Stomach (tissue), 9 donors: Measurements from ENCODE around the gene METAP2. TPM values are rescaled to one million over a fixed set of nuclear protein-coding genes. Genes with fewer than 3 reads are reported as not detected.

ENCODE experiments used
- DNase-seq, 2 donors: peaks; one replicate each; pipeline versions ENCODE4 v3.0.0 to v3.0.0-alpha.2; 2013 to 2019
- H3K27ac ChIP-seq, 5 donors: fragments of 200-600 bp in 4 of 5; sonication (generic) in 4 of 5; one replicate each; pipeline ENCODE4 v1.5.1; 2013 to 2019; ENCODE audit warnings: mild to moderate bottlenecking in 1 of 5, moderate library complexity in 1 of 5
- H3K27me3 ChIP-seq, 3 donors: fragments of 200-600 bp; sonication (generic); one replicate each; pipeline ENCODE4 v1.5.1; 2017 to 2019; ENCODE audit warnings: mixed run types in 1 of 3
- H3K36me3 ChIP-seq, 4 donors: fragments of 200-600 bp; sonication (generic); 1 replicate in 3 of 4; 2 replicates in 1 of 4; pipeline ENCODE4 v1.5.1; 2016 to 2019
- H3K4me1 ChIP-seq, 4 donors: fragments of 200-600 bp; sonication (generic); one replicate each; pipeline ENCODE4 v1.5.1; 2016 to 2019
- H3K4me3 ChIP-seq, 4 donors: fragments of 200-600 bp; sonication (generic) in 3 of 4; one replicate each; pipeline ENCODE4 v1.5.1; 2016 to 2019; ENCODE audit warnings: mild to moderate bottlenecking in 1 of 4
- H3K9me3 ChIP-seq, 4 donors: fragments of 200-600 bp; sonication (generic); one replicate each; pipeline ENCODE4 v1.5.1; 2016 to 2019
- EP300 ChIP-seq: sonication (generic); formaldehyde crosslinking; IDR thresholded peaks from one replicate; pipeline ENCODE4 v1.6.1; 2017; ENCODE audit warnings: antibody characterized with exemption
- POLR2A ChIP-seq, 4 donors: fragments of 450-650 bp; IDR thresholded peaks; one replicate each; pipeline ENCODE4 v1.6.1; 2016; ENCODE audit warnings: antibody characterized with exemption in 4 of 4, control low read depth in 2 of 4, mild to moderate bottlenecking in 1 of 4, moderate library complexity in 1 of 4
- POLR2AphosphoS5 ChIP-seq, 3 donors: sonication (generic); formaldehyde crosslinking; IDR thresholded peaks; one replicate each; pipeline ENCODE4 v1.6.1; 2016; ENCODE audit warnings: antibody characterized with exemption in 3 of 3
- WGBS, 5 donors: extraction: QIAGEN DNeasy Blood & Tissue Kit in 3 of 5; methylation state at CpG; one replicate each; pipeline versions ENCODE4 v1.1.5 to v1.1.7; 2013 to 2018; 5-methylcytosine and 5-hydroxymethylcytosine counted together
- intact Hi-C: fragments of 100-400 bp; cut with DNase I; formaldehyde crosslinking; loops from one replicate; pipeline ENCODE4 v1.15.1; 2023; ENCODE audit warnings: low total_unique reads
- polyA plus RNA-seq, 3 donors: library from polyadenylated mRNA; stranded (reverse); fragments of 200-250 nt; gene quantifications; one replicate each; pipeline ENCODE4 v1.2.3, GENCODE V29; 2013
- total RNA-seq, 5 donors: library from RNA; depleted of rRNA; stranded (reverse); fragments of >200 nt; gene quantifications; one replicate each; pipeline versions ENCODE4 v1.1.0 to v1.2.3, GENCODE V29; 2014 to 2016
- TF ChIP-seq, protein P1 (sequence below), 7 experiments: fragments of 450-650 bp in 4 of 7; fragments of 200-600 bp in 3 of 7; sonication (generic) in 3 of 7; IDR thresholded peaks; one replicate each; pipeline ENCODE4 v1.5.1; 2016 to 2019; ENCODE audit warnings: antibody characterized with exemption in 7 of 7, control low read depth in 2 of 7, mild to moderate bottlenecking in 1 of 7
- donor health status: healthy with polysubstance abuse.
- donor health status: Bipolar disorder and iron deficiency.
- donor health status: healthy.

The METAP2 gene
- total and polyA plus RNA-seq, 8 donors, result 14.0 to 111 (median 43.6) TPM

- Histone ChIP-seq H3K36me3 (peaks cover 45 to 87% (median 81%) of the 10 kb centered on the region in 4 donors), H3K4me1 (peaks cover 0 to 21% (median 9%) of the 10 kb centered on the region in 4 donors)
- TF ChIP-seq POLR2AphosphoS5 (IDR thresholded peaks at IDR 0.05) (no peak), POLR2A (IDR thresholded peaks at IDR 0.05) (no peak), EP300 (no peak)
- TF ChIP-seq, protein P1, sequence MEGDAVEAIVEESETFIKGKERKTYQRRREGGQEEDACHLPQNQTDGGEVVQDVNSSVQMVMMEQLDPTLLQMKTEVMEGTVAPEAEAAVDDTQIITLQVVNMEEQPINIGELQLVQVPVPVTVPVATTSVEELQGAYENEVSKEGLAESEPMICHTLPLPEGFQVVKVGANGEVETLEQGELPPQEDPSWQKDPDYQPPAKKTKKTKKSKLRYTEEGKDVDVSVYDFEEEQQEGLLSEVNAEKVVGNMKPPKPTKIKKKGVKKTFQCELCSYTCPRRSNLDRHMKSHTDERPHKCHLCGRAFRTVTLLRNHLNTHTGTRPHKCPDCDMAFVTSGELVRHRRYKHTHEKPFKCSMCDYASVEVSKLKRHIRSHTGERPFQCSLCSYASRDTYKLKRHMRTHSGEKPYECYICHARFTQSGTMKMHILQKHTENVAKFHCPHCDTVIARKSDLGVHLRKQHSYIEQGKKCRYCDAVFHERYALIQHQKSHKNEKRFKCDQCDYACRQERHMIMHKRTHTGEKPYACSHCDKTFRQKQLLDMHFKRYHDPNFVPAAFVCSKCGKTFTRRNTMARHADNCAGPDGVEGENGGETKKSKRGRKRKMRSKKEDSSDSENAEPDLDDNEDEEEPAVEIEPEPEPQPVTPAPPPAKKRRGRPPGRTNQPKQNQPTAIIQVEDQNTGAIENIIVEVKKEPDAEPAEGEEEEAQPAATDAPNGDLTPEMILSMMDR (IDR thresholded peaks at IDR 0.05), result no peak
Observed at GRCh38 chr12:95498968-95499367, 25.0 kb downstream of the METAP2 start.

DNA sequence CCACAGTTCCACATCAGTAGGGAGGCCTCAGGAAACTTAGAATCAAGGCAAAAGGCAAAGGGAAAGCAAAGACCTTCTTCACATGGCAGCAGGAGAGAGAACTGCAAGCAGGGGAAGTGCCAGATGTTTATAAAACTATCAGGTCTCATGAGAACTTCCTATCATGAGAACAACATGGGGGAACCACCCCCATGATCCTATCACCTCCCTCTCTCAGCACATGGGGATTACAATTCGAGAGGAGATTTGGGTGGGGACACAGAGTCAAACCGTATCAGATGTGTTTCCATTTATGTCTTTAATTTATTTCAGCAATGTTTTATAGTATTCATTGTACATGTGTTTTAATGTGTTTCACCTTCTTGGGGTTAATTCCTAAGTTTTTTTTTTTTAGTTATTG is 25.8 kb downstream of the METAP2 start:
- intact Hi-C loops, result no loop called here
- no peak overlapping the region for H3K27ac ChIP-seq
- no peak for DNase-seq
- peaks cover 0 to 3% (median 0%) of the 10 kb centered on the region in 4 donors for H3K9me3 ChIP-seq
- H3K4me1 ChIP-seq, result peaks cover 0 to 21% (median 9%) of the 10 kb centered on the region in 4 donors
- peaks cover 48 to 87% (median 81%) of the 10 kb centered on the region in 4 donors for H3K36me3 ChIP-seq
- H3K4me3 ChIP-seq, result no peak overlapping the region
- H3K27me3 ChIP-seq, result no peaks in the 10 kb centered on the region
- TF ChIP-seq POLR2AphosphoS5 (IDR thresholded peaks at IDR 0.05) (no peak), POLR2A (IDR thresholded peaks at IDR 0.05) (no peak), EP300 (no peak)
- TF ChIP-seq, protein P1 (IDR thresholded peaks at IDR 0.05), result no peak
- WGBS, 5 donors, result 92 to 99% (median 97%) methylated on average over 2 of the region's 2 CpGs

More at GRCh38 chr12:95498968-95499367, 25.0 kb downstream of the METAP2 start:
- Histone ChIP-seq H3K27me3 (no peaks in the 10 kb centered on the region), H3K9me3 (peaks cover 0 to 3% (median 0%) of the 10 kb centered on the region in 4 donors), H3K27ac (no peak overlapping the region), H3K4me3 (no peak overlapping the region)
- intact Hi-C loops, result no loop called here
- DNase-seq, result no peak
- WGBS, 5 donors, result 96 to 100% (median 97%) methylated on average over 5 of the region's 5 CpGs

DNA sequence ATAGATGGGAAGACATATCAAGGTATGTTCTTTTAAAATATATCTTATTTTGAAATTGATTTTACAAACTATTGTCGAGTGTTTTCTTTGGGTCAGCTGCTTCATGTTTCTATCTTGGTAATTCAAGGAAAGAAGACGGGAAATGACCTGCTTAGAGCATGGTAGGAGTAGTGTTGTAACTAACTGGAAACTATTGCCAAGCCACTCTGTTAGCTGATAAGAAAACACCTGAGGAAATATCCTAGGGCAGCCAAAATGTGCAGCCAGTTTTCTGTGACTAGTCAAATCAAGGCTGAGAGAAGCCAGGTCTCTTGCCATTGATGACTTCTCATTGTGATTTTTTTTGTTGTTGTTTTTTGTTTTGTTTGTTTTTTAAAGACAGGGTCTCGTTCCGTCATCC is 30.2 kb downstream of the METAP2 start:
- WGBS, 5 donors, result 55 to 80% (median 76%) methylated on average over 4 of the region's 4 CpGs
- DNase-seq, result no peak
- H3K27ac ChIP-seq, result no peak overlapping the region
- peaks cover 29 to 85% (median 80%) of the 10 kb centered on the region in 4 donors for H3K36me3 ChIP-seq
- intact Hi-C loops, result no loop called here
- H3K9me3 ChIP-seq, result peaks cover 0 to 2% (median 0%) of the 10 kb centered on the region in 4 donors
- peak in 1 of 3 donors; percentile 11 for TF ChIP-seq POLR2AphosphoS5 (IDR thresholded peaks at IDR 0.05)
- TF ChIP-seq POLR2A (IDR thresholded peaks at IDR 0.05), result no peak
- peaks cover 0 to 24% (median 2%) of the 10 kb centered on the region in 4 donors for H3K4me1 ChIP-seq
- H3K4me3 ChIP-seq, result no peak overlapping the region
- H3K27me3 ChIP-seq, result no peaks in the 10 kb centered on the region

GRCh38 chr12:95505039-95505438 is 31.1 kb downstream of the METAP2 start:
- peaks cover 22 to 85% (median 78%) of the 10 kb centered on the region in 4 donors for H3K36me3 ChIP-seq
- no peak for DNase-seq
- no peak overlapping the region for H3K4me3 ChIP-seq
- H3K4me1 ChIP-seq, result peaks cover 0 to 24% (median 2%) of the 10 kb centered on the region in 4 donors
- H3K27me3 ChIP-seq, result no peaks in the 10 kb centered on the region
- intact Hi-C loops, result no loop called here
- TF ChIP-seq EP300 (no peak), POLR2A (IDR thresholded peaks at IDR 0.05) (no peak), POLR2AphosphoS5 (IDR thresholded peaks at IDR 0.05) (no peak)
- TF ChIP-seq, protein P1 (IDR thresholded peaks at IDR 0.05), result no peak
- H3K9me3 ChIP-seq, result no peaks in the 10 kb centered on the region
- WGBS, 5 donors, result 93 to 98% (median 96%) methylated on average over 5 of the region's 5 CpGs
- H3K27ac ChIP-seq, result no peak overlapping the region
